DMS153 (cell line): Measurements from ENCODE around the gene TMEM63A.
"Not testable (repeated sequence)": the region's sequence is repeated elsewhere in the genome, so short reads cannot be mapped to it uniquely, and the experiment has no call there.

Source experiments
- DNase-seq: peaks from one replicate; lab custom pipeline; 2025; lab: John Stamatoyannopoulos, UW

The TMEM63A gene

GRCh38 chr1:225908773-225909172 lies 26.6 kb upstream of the TMEM63A start:
- peak; percentile 93 for DNase-seq

- DNase-seq = no peak
Measured at GRCh38 chr1:225908013-225908640, 25.9 kb upstream of the TMEM63A start.

- DNase-seq = no peak
Measured at GRCh38 chr1:225907341-225907740, 25.2 kb upstream of the TMEM63A start.

- DNase-seq = no peak
Measured at GRCh38 chr1:225906467-225906866, 24.3 kb upstream of the TMEM63A start.

GRCh38 chr1:225903623-225904022 lies 21.4 kb upstream of the TMEM63A start:
- no peak for DNase-seq

- no peak for DNase-seq
Measured at GRCh38 chr1:225899044-225899925, 17.1 kb upstream of the TMEM63A start.

GRCh38 chr1:225897595-225898514 lies 15.7 kb upstream of the TMEM63A start:
- peak; percentile 86 for DNase-seq

GRCh38 chr1:225896937-225897549 lies 14.9 kb upstream of the TMEM63A start:
- peak; percentile 86 for DNase-seq

GRCh38 chr1:225896494-225896893 lies 14.3 kb upstream of the TMEM63A start:
- DNase-seq = no peak

GRCh38 chr1:225892307-225892706 lies 10.1 kb upstream of the TMEM63A start:
- DNase-seq = no peak

GRCh38 chr1:225891229-225891972 lies 9.2 kb upstream of the TMEM63A start:
- no peak for DNase-seq

GRCh38 chr1:225890346-225891228 lies 8.4 kb upstream of the TMEM63A start:
- DNase-seq = no peak

GRCh38 chr1:225889743-225890142 lies 7.6 kb upstream of the TMEM63A start:
- no peak for DNase-seq

GRCh38 chr1:225888898-225889601 lies 6.9 kb upstream of the TMEM63A start, which contains the start of gene LEFTY1:
Gene LEFTY1 (minus strand): TSS chr1:225889146. CDS start chr1:225889066, 80 bp downstream.
- no peak for DNase-seq

GRCh38 chr1:225888289-225888897 lies 6.2 kb upstream of the TMEM63A start:
- no peak for DNase-seq

GRCh38 chr1:225887554-225888288 lies 5.5 kb upstream of the TMEM63A start:
- DNase-seq = not testable (repeated sequence)

- no peak for DNase-seq
Measured at GRCh38 chr1:225887030-225887314, 4.8 kb upstream of the TMEM63A start.
